ENCODE measurements around the gene PRDM9.
"Not testable (repeated sequence)": the region's sequence is repeated elsewhere in the genome, so short reads cannot be mapped to it uniquely, and the experiment has no call there.

The PRDM9 gene

DNA sequence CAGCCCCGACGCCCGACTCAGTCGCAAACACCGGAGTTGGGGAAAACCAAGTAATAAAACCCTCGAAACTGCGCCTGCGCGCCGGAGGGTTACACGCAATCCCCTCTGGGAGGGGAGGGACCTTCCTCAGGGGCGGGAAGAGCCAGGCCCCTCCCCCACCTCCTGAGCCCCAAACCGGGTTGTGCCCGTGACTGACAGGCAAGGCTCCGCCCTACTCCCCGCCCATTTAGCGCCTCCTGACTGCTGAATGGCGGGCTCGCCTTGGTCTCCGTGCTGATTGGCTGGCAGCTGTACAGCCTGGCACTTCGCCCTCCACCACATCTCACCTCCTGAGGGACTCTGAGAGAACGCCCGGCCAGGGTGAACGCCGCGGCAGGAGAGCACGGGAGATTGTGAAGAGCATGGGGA lies at the start of gene PRDM9:
TSS of gene PRDM9 (plus strand) at position 332 of the 408 bp plus-strand sequence. CDS start 1,425 bp downstream, outside the sequence.
- no peak for DNase-seq (ENCODE audit: low read depth in 2 of 3, low spot score in 2 of 3)

DNA sequence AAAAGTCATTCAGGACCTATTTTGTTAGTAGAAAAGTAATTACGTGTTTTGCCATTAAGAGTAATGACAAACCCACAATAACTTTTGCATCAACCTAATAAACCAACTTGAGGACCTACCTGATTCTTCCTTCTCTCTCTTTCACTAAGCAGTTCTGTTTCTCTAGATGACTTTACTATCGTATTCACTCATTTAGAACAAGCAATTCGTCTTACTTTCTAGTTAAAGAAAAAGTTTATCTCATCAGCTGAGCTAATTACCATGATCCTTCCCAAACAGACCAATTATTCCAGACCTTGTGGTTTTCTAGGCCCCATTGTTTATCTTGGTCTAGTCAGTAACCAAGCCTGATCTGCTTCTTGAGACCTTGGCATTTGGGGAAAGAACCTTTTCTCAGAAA lies 49.6 kb upstream of the PRDM9 start:
- DNase-seq (ENCODE audit: low read depth in 2 of 3, low spot score in 2 of 3) = no peak

DNA sequence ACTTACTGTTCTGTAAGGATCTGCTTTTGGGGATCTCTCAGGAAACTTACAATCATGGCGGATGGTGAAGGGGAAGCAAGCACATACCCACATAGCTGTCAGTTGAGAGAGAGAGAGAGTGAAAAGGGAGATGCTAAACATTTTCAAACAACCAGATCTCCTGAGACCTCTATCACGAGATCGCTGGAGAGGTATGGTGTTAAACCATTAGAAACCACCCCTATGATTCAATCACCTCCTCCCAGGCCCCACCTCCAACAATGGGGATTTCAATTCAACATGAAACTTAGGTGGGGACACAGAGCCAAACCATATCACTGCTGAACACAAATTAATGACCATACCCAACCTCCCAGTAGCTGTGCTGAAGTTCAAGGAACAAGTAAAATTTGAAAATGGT lies 48.2 kb upstream of the PRDM9 start:
- no peak for DNase-seq (ENCODE audit: low read depth in 2 of 3, low spot score in 2 of 3)

GRCh38 chr5:23461576-23461975 lies 45.8 kb upstream of the PRDM9 start:
- no peak for DNase-seq (ENCODE audit: low read depth in 2 of 3, low spot score in 2 of 3)

GRCh38 chr5:23466401-23466912 lies 41.0 kb upstream of the PRDM9 start:
- no peak for DNase-seq (ENCODE audit: low read depth in 2 of 3, low spot score in 2 of 3)

DNA sequence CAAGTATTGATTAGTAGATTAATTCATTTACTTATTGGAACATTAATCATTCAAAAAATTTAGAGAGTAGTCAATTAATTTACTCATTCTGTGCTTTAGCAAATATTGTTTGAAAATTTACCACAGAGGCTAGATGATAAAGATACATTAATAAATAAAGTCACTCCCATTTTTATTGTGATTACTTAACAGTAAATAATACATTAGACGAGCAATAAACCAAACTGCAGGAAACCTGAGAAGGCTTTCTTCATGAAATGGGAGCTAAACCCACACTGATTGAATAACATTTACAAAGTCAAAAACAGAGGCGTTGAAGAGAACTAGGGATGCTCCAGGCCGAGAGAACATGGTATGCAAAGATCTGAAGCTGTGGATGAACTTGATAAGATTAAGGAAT lies 38.8 kb upstream of the PRDM9 start:
- DNase-seq (ENCODE audit: low read depth in 2 of 3, low spot score in 2 of 3) = no peak

- no peak for DNase-seq (ENCODE audit: low read depth in 2 of 3, low spot score in 2 of 3)
Measured at GRCh38 chr5:23473915-23474314, 33.5 kb upstream of the PRDM9 start.

DNA sequence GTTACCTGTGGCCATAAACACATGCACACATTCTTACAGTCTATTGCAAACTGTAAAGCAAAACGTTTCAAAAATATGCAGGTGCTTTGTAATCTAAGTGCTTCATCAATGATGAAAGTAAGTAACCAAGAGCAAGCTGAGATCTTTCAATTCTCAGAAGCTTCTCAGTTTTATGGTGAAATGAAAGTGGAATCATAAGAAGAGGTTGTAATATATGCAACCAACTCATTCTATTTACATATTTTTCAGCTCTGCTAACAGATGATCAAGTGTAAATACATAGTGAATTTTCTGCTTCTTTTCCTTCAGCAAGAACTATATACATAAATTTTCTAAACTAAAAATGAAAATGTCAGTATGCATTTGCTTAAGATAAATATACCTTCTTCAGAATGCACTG lies 33.1 kb upstream of the PRDM9 start:
- DNase-seq (ENCODE audit: low read depth in 2 of 3, low spot score in 2 of 3) = no peak

DNA sequence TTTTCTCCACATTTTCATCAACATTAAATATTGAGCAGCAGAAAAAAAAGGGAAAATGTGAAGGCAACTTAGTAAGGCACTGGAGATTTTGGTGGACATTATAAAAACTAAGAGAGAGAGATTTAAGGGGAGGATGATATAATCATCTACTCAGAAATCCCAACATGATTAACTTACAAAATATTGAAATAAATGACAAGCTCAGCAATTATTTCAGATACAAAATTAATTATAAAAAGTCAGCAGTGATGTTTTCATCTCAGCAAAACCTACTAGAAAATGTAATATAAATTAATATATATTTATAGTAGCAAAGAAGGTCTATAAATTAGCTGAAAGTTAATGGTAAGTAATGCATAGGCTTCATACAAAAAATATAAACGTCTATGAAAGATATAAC lies 30.8 kb upstream of the PRDM9 start:
- no peak for DNase-seq (ENCODE audit: low read depth in 2 of 3, low spot score in 2 of 3)

GRCh38 chr5:23482642-23483041 lies 24.8 kb upstream of the PRDM9 start:
- DNase-seq (ENCODE audit: low read depth in 2 of 3, low spot score in 2 of 3) = no peak

DNA sequence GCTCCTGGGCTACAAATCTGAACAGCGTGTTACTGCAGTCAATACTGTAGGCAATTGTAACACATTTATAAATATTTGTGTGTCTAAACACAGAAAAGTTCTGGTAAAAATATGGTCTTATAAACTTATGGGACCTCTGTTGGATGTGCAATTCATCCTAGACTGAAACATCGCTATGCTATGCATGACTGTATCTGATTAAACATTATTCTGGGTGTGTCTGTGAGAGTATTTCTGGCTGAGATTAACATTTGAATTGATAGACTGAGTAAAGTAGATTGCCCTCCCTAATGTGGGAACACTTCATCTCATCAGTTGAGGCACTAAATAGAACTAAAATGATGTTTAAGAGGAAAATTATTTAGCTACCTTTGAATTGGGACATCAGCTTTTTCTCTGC lies 24.3 kb upstream of the PRDM9 start:
- DNase-seq (ENCODE audit: low read depth in 2 of 3, low spot score in 2 of 3) = no peak

- DNase-seq (ENCODE audit: low read depth in 2 of 3, low spot score in 2 of 3) = no peak
Measured at GRCh38 chr5:23484096-23484495, 23.3 kb upstream of the PRDM9 start.

- not testable (repeated sequence) for DNase-seq (ENCODE audit: low read depth in 2 of 3, low spot score in 2 of 3)
Measured at GRCh38 chr5:23486227-23486626, 21.2 kb upstream of the PRDM9 start.

- DNase-seq (ENCODE audit: low read depth in 2 of 3, low spot score in 2 of 3) = no peak
Measured at GRCh38 chr5:23490993-23491392, 16.4 kb upstream of the PRDM9 start.

- no peak for DNase-seq (ENCODE audit: low read depth in 2 of 3, low spot score in 2 of 3)
Measured at GRCh38 chr5:23494558-23494957, 12.9 kb upstream of the PRDM9 start.

GRCh38 chr5:23496576-23496975 lies 10.8 kb upstream of the PRDM9 start:
- no peak for DNase-seq (ENCODE audit: low read depth in 2 of 3, low spot score in 2 of 3)

DNA sequence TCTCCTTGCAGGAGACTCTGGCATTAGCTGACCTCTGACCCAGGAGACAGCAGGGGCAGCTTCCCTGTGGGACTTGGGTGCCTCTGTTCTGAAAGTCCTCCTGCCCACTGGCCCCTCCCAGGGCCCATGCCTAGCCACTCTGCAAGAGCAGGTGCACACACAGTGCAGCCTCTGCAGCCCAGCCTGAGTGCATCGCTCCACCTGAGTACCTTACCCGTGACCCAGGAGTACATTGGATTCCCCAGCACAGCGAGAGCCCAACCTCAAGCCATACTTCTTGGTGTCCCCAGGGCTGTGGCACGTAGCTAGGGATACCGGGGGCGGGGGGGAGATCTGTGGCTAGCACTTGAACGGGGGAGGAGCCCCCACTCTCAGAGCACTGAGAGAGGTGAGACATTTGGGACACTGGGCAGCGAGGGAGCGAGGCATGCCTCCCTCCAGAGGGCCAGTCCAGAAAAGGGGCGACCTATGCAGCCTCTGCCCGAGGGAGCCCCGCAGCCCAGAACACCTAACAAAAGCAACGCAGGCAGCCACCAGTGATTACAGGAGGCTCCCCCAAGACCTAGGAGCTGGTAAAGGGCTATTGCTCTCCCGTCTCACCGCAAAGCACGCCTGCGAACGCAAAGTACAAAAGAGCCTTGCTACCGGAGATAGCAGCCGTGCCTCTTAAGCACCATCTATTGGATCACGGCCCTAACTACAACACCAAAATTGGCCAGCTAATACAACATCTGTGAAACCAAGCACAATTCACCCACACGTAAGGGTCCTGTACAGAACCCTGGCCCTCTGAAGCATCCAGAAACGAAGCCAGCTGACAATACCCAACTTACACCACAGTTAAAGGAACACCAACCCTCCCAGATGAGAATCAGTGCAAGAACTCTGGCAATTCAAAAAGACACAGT lies 826 bp upstream of the PRDM9 start:
- no peak for DNase-seq (ENCODE audit: low read depth in 2 of 3, low spot score in 2 of 3)

DNA sequence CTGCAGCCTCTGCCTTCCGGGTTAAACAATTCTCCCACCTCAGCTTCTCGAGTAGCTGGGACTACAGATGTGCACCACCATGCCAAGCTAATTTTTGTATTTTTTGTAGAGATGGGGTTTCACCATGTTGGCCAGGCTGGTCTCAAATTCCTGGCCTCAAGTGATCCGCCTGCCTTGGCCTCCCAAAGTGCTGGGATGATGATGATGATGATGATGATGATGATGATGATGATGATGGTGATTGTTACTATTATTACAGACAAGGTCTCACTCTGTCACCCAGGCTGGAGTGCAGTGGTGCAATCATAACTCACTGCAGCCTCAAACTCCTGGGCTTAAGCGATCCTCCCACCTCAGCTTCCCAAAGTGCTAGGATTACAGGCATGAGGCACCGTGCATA lies 3.0 kb downstream of the PRDM9 start:
- DNase-seq (ENCODE audit: low read depth in 2 of 3, low spot score in 2 of 3) = not testable (repeated sequence)

DNA sequence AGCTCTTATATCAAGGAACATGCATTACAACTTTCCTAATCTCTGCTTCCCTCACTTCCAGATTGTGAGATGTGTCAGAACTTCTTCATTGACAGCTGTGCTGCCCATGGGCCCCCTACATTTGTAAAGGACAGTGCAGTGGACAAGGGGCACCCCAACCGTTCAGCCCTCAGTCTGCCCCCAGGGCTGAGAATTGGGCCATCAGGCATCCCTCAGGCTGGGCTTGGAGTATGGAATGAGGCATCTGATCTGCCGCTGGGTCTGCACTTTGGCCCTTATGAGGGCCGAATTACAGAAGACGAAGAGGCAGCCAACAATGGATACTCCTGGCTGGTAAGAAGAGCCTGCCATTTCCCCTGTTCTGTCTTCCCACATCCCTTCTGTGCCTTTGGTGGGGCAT lies 15.1 kb downstream of the PRDM9 start:
- no peak for DNase-seq (ENCODE audit: low read depth in 2 of 3, low spot score in 2 of 3)

- DNase-seq (ENCODE audit: low read depth in 2 of 3, low spot score in 2 of 3) = no peak
Measured at GRCh38 chr5:23523031-23523430, 15.6 kb downstream of the PRDM9 start.

GRCh38 chr5:23523998-23524397 lies 16.6 kb downstream of the PRDM9 start:
- DNase-seq (ENCODE audit: low read depth in 2 of 3, low spot score in 2 of 3) = no peak

- no peak for DNase-seq (ENCODE audit: low read depth in 2 of 3, low spot score in 2 of 3)
Measured at GRCh38 chr5:23525751-23526150, 18.3 kb downstream of the PRDM9 start.

GRCh38 chr5:23526616-23527015 lies 19.2 kb downstream of the PRDM9 start:
- DNase-seq (ENCODE audit: low read depth in 2 of 3, low spot score in 2 of 3) = not testable (repeated sequence)
